ENCODE results near the gene ERP44.

DNA sequence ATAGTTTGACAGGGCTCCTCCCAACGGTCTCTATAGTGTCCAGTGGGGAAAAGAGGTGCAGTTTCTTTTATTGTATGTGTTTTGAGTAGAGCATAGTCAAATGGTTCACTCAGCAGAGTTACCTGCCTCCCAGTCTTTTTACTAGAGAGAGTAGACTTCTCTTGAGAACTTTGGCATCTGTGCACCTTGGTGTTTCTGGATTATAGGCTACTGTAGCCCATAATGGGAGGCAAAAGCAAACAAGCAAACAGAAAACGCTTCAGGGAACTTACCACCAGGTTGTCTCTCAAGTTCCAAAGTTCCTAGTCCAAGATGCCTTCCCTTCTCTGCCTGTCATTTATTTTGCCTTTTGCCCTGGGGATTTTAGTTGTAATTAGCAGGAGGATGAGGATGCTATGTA, 26.4 kb upstream of the ERP44 start:
- TF ChIP-seq, protein P1, sequence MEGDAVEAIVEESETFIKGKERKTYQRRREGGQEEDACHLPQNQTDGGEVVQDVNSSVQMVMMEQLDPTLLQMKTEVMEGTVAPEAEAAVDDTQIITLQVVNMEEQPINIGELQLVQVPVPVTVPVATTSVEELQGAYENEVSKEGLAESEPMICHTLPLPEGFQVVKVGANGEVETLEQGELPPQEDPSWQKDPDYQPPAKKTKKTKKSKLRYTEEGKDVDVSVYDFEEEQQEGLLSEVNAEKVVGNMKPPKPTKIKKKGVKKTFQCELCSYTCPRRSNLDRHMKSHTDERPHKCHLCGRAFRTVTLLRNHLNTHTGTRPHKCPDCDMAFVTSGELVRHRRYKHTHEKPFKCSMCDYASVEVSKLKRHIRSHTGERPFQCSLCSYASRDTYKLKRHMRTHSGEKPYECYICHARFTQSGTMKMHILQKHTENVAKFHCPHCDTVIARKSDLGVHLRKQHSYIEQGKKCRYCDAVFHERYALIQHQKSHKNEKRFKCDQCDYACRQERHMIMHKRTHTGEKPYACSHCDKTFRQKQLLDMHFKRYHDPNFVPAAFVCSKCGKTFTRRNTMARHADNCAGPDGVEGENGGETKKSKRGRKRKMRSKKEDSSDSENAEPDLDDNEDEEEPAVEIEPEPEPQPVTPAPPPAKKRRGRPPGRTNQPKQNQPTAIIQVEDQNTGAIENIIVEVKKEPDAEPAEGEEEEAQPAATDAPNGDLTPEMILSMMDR (IDR thresholded peaks at IDR 0.05): no peak
- TF ChIP-seq TCF7L2 (IDR thresholded peaks at IDR 0.05; ENCODE audit: low read depth, low read length) (no peak), SIN3A (IDR thresholded peaks at IDR 0.05; ENCODE audit: borderline replicate concordance, insufficient read depth, low read depth, low read length) (no peak)
- TF ChIP-seq, protein P2, sequence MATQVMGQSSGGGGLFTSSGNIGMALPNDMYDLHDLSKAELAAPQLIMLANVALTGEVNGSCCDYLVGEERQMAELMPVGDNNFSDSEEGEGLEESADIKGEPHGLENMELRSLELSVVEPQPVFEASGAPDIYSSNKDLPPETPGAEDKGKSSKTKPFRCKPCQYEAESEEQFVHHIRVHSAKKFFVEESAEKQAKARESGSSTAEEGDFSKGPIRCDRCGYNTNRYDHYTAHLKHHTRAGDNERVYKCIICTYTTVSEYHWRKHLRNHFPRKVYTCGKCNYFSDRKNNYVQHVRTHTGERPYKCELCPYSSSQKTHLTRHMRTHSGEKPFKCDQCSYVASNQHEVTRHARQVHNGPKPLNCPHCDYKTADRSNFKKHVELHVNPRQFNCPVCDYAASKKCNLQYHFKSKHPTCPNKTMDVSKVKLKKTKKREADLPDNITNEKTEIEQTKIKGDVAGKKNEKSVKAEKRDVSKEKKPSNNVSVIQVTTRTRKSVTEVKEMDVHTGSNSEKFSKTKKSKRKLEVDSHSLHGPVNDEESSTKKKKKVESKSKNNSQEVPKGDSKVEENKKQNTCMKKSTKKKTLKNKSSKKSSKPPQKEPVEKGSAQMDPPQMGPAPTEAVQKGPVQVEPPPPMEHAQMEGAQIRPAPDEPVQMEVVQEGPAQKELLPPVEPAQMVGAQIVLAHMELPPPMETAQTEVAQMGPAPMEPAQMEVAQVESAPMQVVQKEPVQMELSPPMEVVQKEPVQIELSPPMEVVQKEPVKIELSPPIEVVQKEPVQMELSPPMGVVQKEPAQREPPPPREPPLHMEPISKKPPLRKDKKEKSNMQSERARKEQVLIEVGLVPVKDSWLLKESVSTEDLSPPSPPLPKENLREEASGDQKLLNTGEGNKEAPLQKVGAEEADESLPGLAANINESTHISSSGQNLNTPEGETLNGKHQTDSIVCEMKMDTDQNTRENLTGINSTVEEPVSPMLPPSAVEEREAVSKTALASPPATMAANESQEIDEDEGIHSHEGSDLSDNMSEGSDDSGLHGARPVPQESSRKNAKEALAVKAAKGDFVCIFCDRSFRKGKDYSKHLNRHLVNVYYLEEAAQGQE (IDR thresholded peaks at IDR 0.05; ENCODE audit: insufficient read depth in 1 of 2, low read depth in 2 of 2, low read length in 1 of 2): no peak

Data from Panc1 (cell line).